ENCODE data around the gene ZNF248. TPM values are rescaled to one million over a fixed set of nuclear protein-coding genes. Genes with fewer than 3 reads are reported as not detected.

Gene ZNF248
- total RNA-seq, 2 experiments from 2014 or later = 13.4 to 16.0 TPM

GRCh38 chr10:37763132-37763531, 94.3 kb downstream of the ZNF248 start:
- Histone ChIP-seq H3K9me3 (ENCODE audit: low read length) (no peaks in the 10 kb centered on the region), H3K4me3 (ENCODE audit: low read depth, low read length, poor library complexity, severe bottlenecking) (no peak overlapping the region), H3K79me2 (ENCODE audit: insufficient read depth, low read depth, low read length) (no peaks in the 10 kb centered on the region), H2AFZ (ENCODE audit: low read length) (no peak overlapping the region), H3K4me1 (ENCODE audit: insufficient read depth, low read length, poor library complexity, severe bottlenecking) (no peaks in the 10 kb centered on the region), H4K20me1 (ENCODE audit: insufficient read depth, low read length) (no peaks in the 10 kb centered on the region), H3K9me2 (ENCODE audit: insufficient read depth, low read length) (no peaks in the 10 kb centered on the region), H3K4me2 (ENCODE audit: low read length) (no peak overlapping the region), H3K36me3 (ENCODE audit: insufficient read depth, low read length) (no peaks in the 10 kb centered on the region), H3K27ac (ENCODE audit: low read depth, low read length, poor library complexity, severe bottlenecking) (no peak overlapping the region)
- TF ChIP-seq EZH2phosphoT487 (IDR thresholded peaks at IDR 0.05; ENCODE audit: borderline replicate concordance, low read depth, low read length) = no peak
- TF ChIP-seq, protein P1, sequence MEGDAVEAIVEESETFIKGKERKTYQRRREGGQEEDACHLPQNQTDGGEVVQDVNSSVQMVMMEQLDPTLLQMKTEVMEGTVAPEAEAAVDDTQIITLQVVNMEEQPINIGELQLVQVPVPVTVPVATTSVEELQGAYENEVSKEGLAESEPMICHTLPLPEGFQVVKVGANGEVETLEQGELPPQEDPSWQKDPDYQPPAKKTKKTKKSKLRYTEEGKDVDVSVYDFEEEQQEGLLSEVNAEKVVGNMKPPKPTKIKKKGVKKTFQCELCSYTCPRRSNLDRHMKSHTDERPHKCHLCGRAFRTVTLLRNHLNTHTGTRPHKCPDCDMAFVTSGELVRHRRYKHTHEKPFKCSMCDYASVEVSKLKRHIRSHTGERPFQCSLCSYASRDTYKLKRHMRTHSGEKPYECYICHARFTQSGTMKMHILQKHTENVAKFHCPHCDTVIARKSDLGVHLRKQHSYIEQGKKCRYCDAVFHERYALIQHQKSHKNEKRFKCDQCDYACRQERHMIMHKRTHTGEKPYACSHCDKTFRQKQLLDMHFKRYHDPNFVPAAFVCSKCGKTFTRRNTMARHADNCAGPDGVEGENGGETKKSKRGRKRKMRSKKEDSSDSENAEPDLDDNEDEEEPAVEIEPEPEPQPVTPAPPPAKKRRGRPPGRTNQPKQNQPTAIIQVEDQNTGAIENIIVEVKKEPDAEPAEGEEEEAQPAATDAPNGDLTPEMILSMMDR (conservative IDR thresholded peaks at IDR 0.05; ENCODE audit: low read length) = no peak
- intact Hi-C loops (cut with micrococcal nuclease; ENCODE audit: unreplicated experiment) = no loop called here
- DNase-seq (ENCODE audit: low spot score) = no peak
- CTCF ChIA-PET (ENCODE audit: unreplicated experiment) = no interaction called here
- BruUV-seq (replicated peaks) = no TSS peak
- POLR2A ChIA-PET = no interaction called here

DNA sequence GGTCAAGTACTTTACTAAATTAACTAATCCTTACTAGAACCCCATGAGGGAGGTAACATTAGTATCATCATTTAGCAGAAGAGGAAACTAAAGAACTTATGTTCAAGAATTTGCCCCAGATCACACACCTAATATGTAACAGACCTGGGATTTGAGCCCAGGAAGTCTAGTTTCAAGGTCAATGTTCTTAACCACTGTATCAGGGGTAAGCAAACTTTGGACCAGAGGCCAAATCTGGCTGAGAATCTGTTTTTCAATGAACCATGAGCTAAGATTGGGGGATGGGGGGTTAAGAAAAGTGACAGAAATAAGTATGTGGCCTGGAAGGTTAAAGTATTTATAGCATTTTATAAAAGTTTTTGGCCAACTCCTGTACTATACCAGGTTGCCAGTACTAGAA, 95.1 kb downstream of the ZNF248 start:
- H3K4me1 ChIP-seq (ENCODE audit: insufficient read depth, low read length, poor library complexity, severe bottlenecking) = no peaks in the 10 kb centered on the region
- no peaks in the 10 kb centered on the region for H3K9me3 ChIP-seq (ENCODE audit: low read length)
- intact Hi-C loops (cut with micrococcal nuclease; ENCODE audit: unreplicated experiment) = no loop called here
- no peaks in the 10 kb centered on the region for H3K36me3 ChIP-seq (ENCODE audit: insufficient read depth, low read length)
- H3K9me2 ChIP-seq (ENCODE audit: insufficient read depth, low read length) = no peaks in the 10 kb centered on the region
- H3K4me3 ChIP-seq (ENCODE audit: low read depth, low read length, poor library complexity, severe bottlenecking) = no peak overlapping the region
- H2AFZ ChIP-seq (ENCODE audit: low read length) = no peak overlapping the region
- CTCF ChIA-PET (ENCODE audit: unreplicated experiment) = no interaction called here
- H3K79me2 ChIP-seq (ENCODE audit: insufficient read depth, low read depth, low read length) = no peaks in the 10 kb centered on the region
- no peak overlapping the region for H3K27ac ChIP-seq (ENCODE audit: low read depth, low read length, poor library complexity, severe bottlenecking)
- POLR2A ChIA-PET = interaction anchor here (0.5 kb wide), 1 partner anchor 240 kb away, joined by 3 read pairs; no protein-coding TSS in a partner anchor
- no peak overlapping the region for H3K4me2 ChIP-seq (ENCODE audit: low read length)
- DNase-seq (ENCODE audit: low spot score) = no peak
- TF ChIP-seq, protein P1 (conservative IDR thresholded peaks at IDR 0.05; ENCODE audit: low read length) = no peak
- no peak for TF ChIP-seq EZH2phosphoT487 (IDR thresholded peaks at IDR 0.05; ENCODE audit: borderline replicate concordance, low read depth, low read length)
- H4K20me1 ChIP-seq (ENCODE audit: insufficient read depth, low read length) = no peaks in the 10 kb centered on the region
- BruUV-seq (replicated peaks) = no TSS peak

DNA sequence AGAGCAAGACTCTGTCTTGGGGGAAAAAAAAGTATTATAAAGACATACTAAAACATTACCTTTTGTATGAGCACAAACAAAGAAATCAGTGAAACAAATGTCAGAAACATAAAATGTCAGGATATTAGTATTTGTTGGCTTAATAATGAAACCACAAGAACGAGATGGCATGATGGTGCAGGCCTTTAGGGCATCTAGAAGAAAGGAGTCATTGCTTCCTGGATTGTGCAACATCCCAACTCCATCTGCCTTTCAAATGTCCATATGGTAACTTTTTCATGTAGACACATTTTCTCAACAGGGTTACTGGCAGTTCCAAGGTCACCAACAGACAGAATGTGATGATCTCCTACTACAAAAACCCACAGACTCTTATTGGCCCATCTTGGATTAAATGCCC, 96.6 kb downstream of the ZNF248 start:
- Histone ChIP-seq H2AFZ (ENCODE audit: low read length) (no peak overlapping the region), H3K4me3 (ENCODE audit: low read depth, low read length, poor library complexity, severe bottlenecking) (no peak overlapping the region), H3K9me2 (ENCODE audit: insufficient read depth, low read length) (no peaks in the 10 kb centered on the region), H3K79me2 (ENCODE audit: insufficient read depth, low read depth, low read length) (no peaks in the 10 kb centered on the region), H4K20me1 (ENCODE audit: insufficient read depth, low read length) (no peaks in the 10 kb centered on the region), H3K4me1 (ENCODE audit: insufficient read depth, low read length, poor library complexity, severe bottlenecking) (no peaks in the 10 kb centered on the region), H3K4me2 (ENCODE audit: low read length) (no peak overlapping the region), H3K9me3 (ENCODE audit: low read length) (no peaks in the 10 kb centered on the region), H3K27ac (ENCODE audit: low read depth, low read length, poor library complexity, severe bottlenecking) (no peak overlapping the region), H3K36me3 (ENCODE audit: insufficient read depth, low read length) (no peaks in the 10 kb centered on the region)
- no TSS peak for BruUV-seq (replicated peaks)
- TF ChIP-seq, protein P1 (conservative IDR thresholded peaks at IDR 0.05; ENCODE audit: low read length) = no peak
- TF ChIP-seq EZH2phosphoT487 (IDR thresholded peaks at IDR 0.05; ENCODE audit: borderline replicate concordance, low read depth, low read length) = no peak
- POLR2A ChIA-PET = no interaction called here
- intact Hi-C loops (cut with micrococcal nuclease; ENCODE audit: unreplicated experiment) = no loop called here
- CTCF ChIA-PET (ENCODE audit: unreplicated experiment) = no interaction called here
- no peak for DNase-seq (ENCODE audit: low spot score)

Data from OCI-LY7 (cell line).